GM12878 (cell line): Measurements from ENCODE around the gene ADK.

Source experiments
- GABPA ChIP-seq: IDR thresholded peaks from 2 replicates; pipeline ENCODE4 v1.6.1; 2014; ENCODE audit warnings: antibody characterized with exemption, low read depth, mild to moderate bottlenecking, inconsistent platforms
- TF ChIP-seq, protein P1 (sequence below), 3 experiments: IDR thresholded peaks in 2 of 3; conservative IDR thresholded peaks in 1 of 3; 2 replicates each; pipeline ENCODE4 v1.5.1; 2011; ENCODE audit warnings: low read depth in 3 of 3, low read length in 3 of 3, mild to moderate bottlenecking in 3 of 3, control low read depth in 2 of 3, moderate library complexity in 2 of 3, inconsistent platforms in 1 of 3, mixed read lengths in 1 of 3; ENCODE audit not compliant: control insufficient read depth in 2 of 3, insufficient read depth in 1 of 3; ENCODE audit errors: extremely low read depth in 1 of 3

DNA sequence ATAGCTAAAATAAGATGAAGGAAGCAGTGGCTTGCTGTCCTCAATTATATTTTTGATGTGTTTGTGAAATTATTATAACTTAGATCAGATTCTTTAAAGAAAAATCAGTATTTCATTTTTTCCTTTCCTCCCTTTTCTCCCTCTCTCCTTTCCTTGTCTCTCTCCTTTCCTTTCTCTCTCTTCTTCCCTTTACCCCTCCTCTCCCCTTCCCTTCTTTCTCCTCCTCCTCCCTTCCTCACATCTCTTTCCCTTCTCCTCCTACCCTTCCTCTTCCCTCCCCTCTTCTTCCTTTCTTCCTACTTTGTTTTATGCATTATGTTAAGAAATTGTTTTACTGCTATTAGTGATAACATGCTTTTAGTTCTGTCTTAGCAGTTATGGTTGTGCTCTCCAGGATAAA is 171.5 kb downstream of the ADK start:
- no peak for TF ChIP-seq GABPA
- TF ChIP-seq, protein P1, sequence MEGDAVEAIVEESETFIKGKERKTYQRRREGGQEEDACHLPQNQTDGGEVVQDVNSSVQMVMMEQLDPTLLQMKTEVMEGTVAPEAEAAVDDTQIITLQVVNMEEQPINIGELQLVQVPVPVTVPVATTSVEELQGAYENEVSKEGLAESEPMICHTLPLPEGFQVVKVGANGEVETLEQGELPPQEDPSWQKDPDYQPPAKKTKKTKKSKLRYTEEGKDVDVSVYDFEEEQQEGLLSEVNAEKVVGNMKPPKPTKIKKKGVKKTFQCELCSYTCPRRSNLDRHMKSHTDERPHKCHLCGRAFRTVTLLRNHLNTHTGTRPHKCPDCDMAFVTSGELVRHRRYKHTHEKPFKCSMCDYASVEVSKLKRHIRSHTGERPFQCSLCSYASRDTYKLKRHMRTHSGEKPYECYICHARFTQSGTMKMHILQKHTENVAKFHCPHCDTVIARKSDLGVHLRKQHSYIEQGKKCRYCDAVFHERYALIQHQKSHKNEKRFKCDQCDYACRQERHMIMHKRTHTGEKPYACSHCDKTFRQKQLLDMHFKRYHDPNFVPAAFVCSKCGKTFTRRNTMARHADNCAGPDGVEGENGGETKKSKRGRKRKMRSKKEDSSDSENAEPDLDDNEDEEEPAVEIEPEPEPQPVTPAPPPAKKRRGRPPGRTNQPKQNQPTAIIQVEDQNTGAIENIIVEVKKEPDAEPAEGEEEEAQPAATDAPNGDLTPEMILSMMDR (IDR thresholded peaks at IDR 0.05 in 2 of 3, conservative IDR thresholded peaks at IDR 0.05 in 1 of 3; ENCODE audit: control insufficient read depth in 2 of 3, extremely low read depth in 1 of 3, insufficient read depth in 1 of 3, low read depth in 3 of 3, low read length in 3 of 3): no peak
